Astrocyte of the cerebellum (primary cell): ENCODE data around the gene CASP10.
"Not testable (repeated sequence)": the region's sequence is repeated elsewhere in the genome, so short reads cannot be mapped to it uniquely, and the experiment has no call there.

ENCODE experiments used
- DNase-seq: peaks from one replicate; pipeline ENCODE4 v3.0.0-alpha.2; 2011; ENCODE audit warnings: low read depth
- H3K4me3 ChIP-seq: 2 replicates; pipeline ENCODE4 v1.5.1; 2011; ENCODE audit warnings: mild to moderate bottlenecking, low read depth, low read length, moderate library complexity
- CTCF ChIP-seq: IDR thresholded peaks from 2 replicates; pipeline ENCODE4 v1.5.1; 2012; ENCODE audit warnings: low read length, low read depth, moderate library complexity, mild to moderate bottlenecking; ENCODE audit errors: missing control alignments
- in situ Hi-C: cut with HindIII; loops from 2 replicates; pipeline ENCODE4 v1.10.0; 2017; ENCODE audit warnings: low sequenced_read_pairs

The CASP10 gene

GRCh38 chr2:201157694-201158093 is 25.2 kb upstream of the CASP10 start:
- in situ Hi-C loops, result no loop called here
- no peak overlapping the region for H3K4me3 ChIP-seq
- no peak for TF ChIP-seq CTCF
- DNase-seq, result no peak

- in situ Hi-C loops, result no loop called here
These were observed 24.6 kb upstream of the CASP10 start for GRCh38 chr2:201158111-201158929.

GRCh38 chr2:201164166-201164565 is 18.8 kb upstream of the CASP10 start:
- in situ Hi-C loops, result no loop called here
- no peak for TF ChIP-seq CTCF
- DNase-seq, result no peak

More at GRCh38 chr2:201158111-201158929, 24.6 kb upstream of the CASP10 start:
- H3K4me3 ChIP-seq, result no peak overlapping the region
- peak; percentile 74 for DNase-seq
- TF ChIP-seq CTCF, result peak; percentile 76

GRCh38 chr2:201167546-201167945 is 15.4 kb upstream of the CASP10 start:
- no peak for DNase-seq
- TF ChIP-seq CTCF, result no peak
- in situ Hi-C loops, result no loop called here
- H3K4me3 ChIP-seq, result no peak overlapping the region

More at GRCh38 chr2:201164166-201164565, 18.8 kb upstream of the CASP10 start:
- no peak overlapping the region for H3K4me3 ChIP-seq

- H3K4me3 ChIP-seq, DNase-seq, in situ Hi-C loops: not testable (repeated sequence)
These were observed 14.4 kb upstream of the CASP10 start for GRCh38 chr2:201168496-201168895.

GRCh38 chr2:201171259-201171814 is 11.6 kb upstream of the CASP10 start:
- DNase-seq, result no peak
- in situ Hi-C loops, result no loop called here
- no peak for TF ChIP-seq CTCF
- H3K4me3 ChIP-seq, result no peak overlapping the region

GRCh38 chr2:201172279-201172678 is 10.7 kb upstream of the CASP10 start:
- no peak overlapping the region for H3K4me3 ChIP-seq
- no peak for TF ChIP-seq CTCF

More at GRCh38 chr2:201172279-201172678, 10.7 kb upstream of the CASP10 start:
- no peak for DNase-seq
- in situ Hi-C loops, result no loop called here
